GM12891 (cell line): ENCODE measurements around the gene SLC9A5.

Source experiments
- POLR2A ChIP-seq: IDR thresholded peaks from 2 replicates; pipeline ENCODE4 v1.6.1; 2011; ENCODE audit warnings: low read depth, low read length, control low read depth
- POLR2AphosphoS5 ChIP-seq: IDR thresholded peaks from 2 replicates; pipeline ENCODE4 v1.6.1; 2011; ENCODE audit warnings: low read depth, low read length, control low read depth
- POU2F2 ChIP-seq: IDR thresholded peaks from 2 replicates; pipeline ENCODE4 v1.6.1; 2011; ENCODE audit warnings: low read depth, mild to moderate bottlenecking, control low read depth, low read length, moderate library complexity

- no peak for TF ChIP-seq POLR2A
- no peak for TF ChIP-seq POLR2AphosphoS5
- TF ChIP-seq POU2F2, result no peak
Observed at GRCh38 chr16:67304020-67304419, 55.2 kb downstream of the SLC9A5 start.
